SK-N-SH (cell line): ENCODE results near the gene CTSL. TPM values are rescaled to one million over a fixed set of nuclear protein-coding genes. Genes with fewer than 3 reads are reported as not detected.

Source experiments
- CTCF ChIA-PET: fragments of 300-600, 350-600 bp; formaldehyde crosslinking; extraction: SDS; loops from one replicate; lab custom pipeline; 2021; lab: Yijun Ruan, JAX
- POLR2A ChIA-PET: fragments of 350-600 bp; sonication (Branson Sonifier 250); formaldehyde crosslinking; extraction: SDS; loops from one replicate; lab custom pipeline; 2020; ENCODE audit warnings: antibody characterized with exemption, inconsistent platforms; lab: Yijun Ruan, JAX
- DNase-seq: peaks from one replicate; pipeline ENCODE4 v3.0.0; 2012
- H2AFZ ChIP-seq: fragments of 200-600 bp; sonication (generic); 2 replicates; pipeline ENCODE4 v1.8.1; 2016; ENCODE audit warnings: antibody characterized with exemption, mild to moderate bottlenecking, low read depth
- H3F3A ChIP-seq: fragments of 200-600 bp; sonication (generic); replicated peaks from 2 replicates; pipeline ENCODE3; 2016; ENCODE audit warnings: antibody characterized with exemption, mild to moderate bottlenecking; ENCODE audit not compliant: insufficient read depth
- H3K27ac ChIP-seq, 2 experiments: fragments of 200-500 bp in 1 of 2; fragments of 200-600 bp in 1 of 2; sonication (Bioruptor generic) in 1 of 2; sonication (generic), shearing (Covaris generic) in 1 of 2; 2 replicates each; pipeline versions ENCODE4 v1.5.1 to v1.6.1; 2014 to 2016; ENCODE audit warnings: low read depth in 2 of 2, inconsistent platforms in 1 of 2, low read length in 1 of 2, mild to moderate bottlenecking in 1 of 2, mixed read lengths in 1 of 2
- H3K27me3 ChIP-seq: fragments of 200-600 bp; sonication (generic), shearing (Covaris generic); 2 replicates; pipeline ENCODE4 v1.6.1; 2016; ENCODE audit warnings: mixed run types; ENCODE audit not compliant: insufficient read depth
- H3K36me3 ChIP-seq, 2 experiments: fragments of 200-500 bp in 1 of 2; fragments of 200-600 bp in 1 of 2; sonication (Bioruptor generic) in 1 of 2; sonication (generic) in 1 of 2; replicated peaks in 1 of 2; 2 replicates each; pipeline versions ENCODE3 to v1.5.1; 2014 to 2016; ENCODE audit warnings: low read length in 1 of 2, mild to moderate bottlenecking in 1 of 2; ENCODE audit not compliant: insufficient read depth in 2 of 2, control insufficient read depth in 1 of 2
- H3K4me1 ChIP-seq, 2 experiments: fragments of 200-500 bp in 1 of 2; fragments of 200-600 bp in 1 of 2; sonication (Bioruptor generic) in 1 of 2; sonication (generic), shearing (Covaris generic) in 1 of 2; 2 replicates each; pipeline versions ENCODE4 v1.5.1 to v1.6.1; 2014 to 2016; ENCODE audit warnings: low read depth in 1 of 2, low read length in 1 of 2, mixed run types in 1 of 2; ENCODE audit not compliant: insufficient read depth in 2 of 2, control insufficient read depth in 1 of 2
- H3K4me2 ChIP-seq: fragments of 200-600 bp; sonication (generic), shearing (Covaris generic); 2 replicates; pipeline ENCODE4 v1.6.1; 2017; ENCODE audit warnings: mixed run types
- H3K4me3 ChIP-seq, 2 experiments: fragments of 200-500 bp in 1 of 2; fragments of 200-600 bp in 1 of 2; sonication (Bioruptor generic) in 1 of 2; sonication (generic), shearing (Covaris generic) in 1 of 2; 2 replicates each; pipeline versions ENCODE4 v1.5.1 to v1.8.1; 2014 to 2016; ENCODE audit warnings: low read depth in 2 of 2, inconsistent platforms in 1 of 2, low read length in 1 of 2, mild to moderate bottlenecking in 1 of 2, mixed read lengths in 1 of 2, moderate library complexity in 1 of 2
- H3K79me2 ChIP-seq: fragments of 200-600 bp; sonication (generic); 2 replicates; pipeline ENCODE4 v1.8.1; 2017; ENCODE audit warnings: mild to moderate bottlenecking; ENCODE audit not compliant: insufficient read depth
- H3K9ac ChIP-seq: fragments of 200-600 bp; sonication (generic); 2 replicates; pipeline ENCODE4 v1.6.1; 2017; ENCODE audit warnings: mixed run types
- H3K9me2 ChIP-seq: fragments of 200-600 bp; sonication (generic); 2 replicates; pipeline ENCODE4 v1.6.1; 2017; ENCODE audit warnings: mixed run types
- H3K9me3 ChIP-seq: fragments of 200-600 bp; sonication (generic); 2 replicates; pipeline ENCODE4 v1.6.1; 2017; ENCODE audit warnings: mixed run types, mild to moderate bottlenecking, moderate library complexity
- H4K20me1 ChIP-seq: fragments of 200-600 bp; sonication (generic); 2 replicates; pipeline ENCODE4 v1.6.1; 2017; ENCODE audit warnings: mild to moderate bottlenecking, mixed run types; ENCODE audit not compliant: insufficient read depth
- CHD2 ChIP-seq: fragments of 150-350 bp; IDR thresholded peaks from 2 replicates; pipeline ENCODE4 v1.6.1; 2018; ENCODE audit warnings: low read length; ENCODE audit not compliant: partially characterized antibody
- FOSL2 ChIP-seq: IDR thresholded peaks from 2 replicates; pipeline ENCODE4 v1.4.0; 2012; ENCODE audit warnings: low read depth, mild to moderate bottlenecking, moderate library complexity, borderline replicate concordance
- GATA2 ChIP-seq: sonication (generic); formaldehyde crosslinking; IDR thresholded peaks from 2 replicates; pipeline ENCODE4 v1.5.0; 2020; ENCODE audit warnings: mild to moderate bottlenecking, missing genetic modification reagents
- MEF2A ChIP-seq: IDR thresholded peaks from 2 replicates; pipeline ENCODE4 v1.4.0; 2012; ENCODE audit warnings: low read depth, borderline replicate concordance
- NFIC ChIP-seq: IDR thresholded peaks from 2 replicates; pipeline ENCODE4 v1.4.0; 2012; ENCODE audit warnings: borderline replicate concordance
- POLR2AphosphoS5 ChIP-seq: IDR thresholded peaks from 2 replicates; pipeline ENCODE4 v1.6.1; 2012; ENCODE audit warnings: low read depth, low read length
- RAD21 ChIP-seq: IDR thresholded peaks from 2 replicates; pipeline ENCODE4 v1.6.1; 2012; ENCODE audit warnings: mild to moderate bottlenecking, low read length
- RCOR1 ChIP-seq: fragments of 150-350 bp; IDR thresholded peaks from 2 replicates; pipeline ENCODE4 v1.6.1; 2017; ENCODE audit warnings: antibody characterized with exemption, low read length
- RXRA ChIP-seq: IDR thresholded peaks from 2 replicates; pipeline ENCODE4 v1.4.0; 2012; ENCODE audit warnings: low read depth, mild to moderate bottlenecking, borderline replicate concordance
- SMC3 ChIP-seq: IDR thresholded peaks from 2 replicates; pipeline ENCODE4 v1.6.1; 2012; ENCODE audit warnings: low read depth, low read length, improper control_type of control experiment
- TAF1 ChIP-seq: IDR thresholded peaks from 2 replicates; pipeline ENCODE4 v1.6.1; 2012; ENCODE audit warnings: low read depth, mild to moderate bottlenecking, low read length, moderate library complexity, borderline replicate concordance
- TEAD4 ChIP-seq: IDR thresholded peaks from 2 replicates; pipeline ENCODE4 v1.4.0; 2012; ENCODE audit warnings: mild to moderate bottlenecking, borderline replicate concordance; ENCODE audit not compliant: insufficient read depth
- YY1 ChIP-seq: IDR thresholded peaks from 2 replicates; pipeline ENCODE4 v1.4.0; 2012; ENCODE audit warnings: low read depth, mild to moderate bottlenecking
- WGBS: methylation state at CpG from one replicate; pipeline ENCODE4 v1.1.6; 2017; ENCODE audit warnings: low lambda C conversion rate; 5-methylcytosine and 5-hydroxymethylcytosine counted together
- polyA plus RNA-seq, 3 experiments: library from polyadenylated mRNA; depleted of rRNA; stranded (reverse); fragments of >200 nt; gene quantifications; 2 replicates each; pipeline ENCODE4 v1.2.3, GENCODE V29; 2012
- TF ChIP-seq, protein P1 (sequence below): IDR thresholded peaks from 2 replicates; pipeline ENCODE4 v1.4.0; 2012; ENCODE audit warnings: low read depth
- TF ChIP-seq, protein P2 (sequence below): fragments of 150-350 bp; IDR thresholded peaks from 2 replicates; pipeline ENCODE4 v1.6.1; 2017; ENCODE audit warnings: antibody characterized with exemption, low read length, low read depth, borderline replicate concordance
- TF ChIP-seq, protein P3 (sequence below): IDR thresholded peaks from 2 replicates; pipeline ENCODE4 v1.4.0; 2012; ENCODE audit warnings: low read depth, borderline replicate concordance
- TF ChIP-seq, protein P4 (sequence below): fragments of 150-350 bp; IDR thresholded peaks from 2 replicates; pipeline ENCODE4 v1.6.1; 2016; ENCODE audit warnings: mild to moderate bottlenecking, low read depth, low read length

Gene CTSL
- polyA plus RNA-seq, 1 of the 3 experiments (the other 2 are of a cell fraction): 98.3 TPM

DNA sequence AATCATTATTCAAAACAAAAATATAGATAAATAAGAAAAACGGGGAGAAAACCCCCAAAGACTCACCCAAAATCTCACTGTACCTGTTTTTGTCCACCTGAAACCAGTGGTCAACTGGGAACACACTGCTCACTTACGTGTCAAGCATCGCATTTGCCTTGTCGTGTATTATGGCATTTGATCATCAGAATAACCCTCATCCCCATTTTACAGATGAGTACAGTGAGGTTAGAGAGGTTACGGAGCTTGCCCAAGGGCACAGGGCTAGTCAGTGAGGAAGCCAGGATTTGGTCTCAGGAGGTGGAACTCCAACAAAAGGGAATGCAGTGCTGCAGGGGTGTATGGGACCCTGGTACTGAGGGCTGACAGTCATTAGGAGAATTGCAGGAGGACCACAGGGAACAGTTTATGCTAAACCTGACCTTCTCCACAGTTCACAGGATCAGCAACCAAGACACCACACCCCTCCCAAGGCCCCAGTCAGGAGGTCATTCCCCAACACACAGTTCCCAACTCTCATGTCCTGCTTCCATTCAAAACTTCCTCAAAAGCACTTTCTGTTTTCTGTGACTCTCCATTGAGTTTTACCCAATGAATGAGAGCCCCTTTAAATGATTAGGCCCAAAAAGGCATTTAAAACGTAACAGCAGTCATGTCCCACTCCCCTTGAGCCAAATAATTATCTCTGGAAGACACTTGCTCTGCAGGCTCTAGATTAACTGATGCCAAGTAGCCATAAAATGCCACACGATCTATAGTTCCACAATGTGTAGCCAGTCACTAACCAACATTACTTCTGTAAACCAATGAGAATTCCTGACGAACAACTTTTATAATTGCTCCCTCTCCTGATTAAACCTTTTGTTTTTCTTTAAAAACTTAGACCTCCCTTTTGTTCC, 50.8 kb downstream of the CTSL start:
- H3K4me2 ChIP-seq: no peak overlapping the region
- no peaks in the 10 kb centered on the region for H3K79me2 ChIP-seq
- H3K9me3 ChIP-seq: no peaks in the 10 kb centered on the region
- DNase-seq: no peak
- H2AFZ ChIP-seq: no peak overlapping the region
- 45% methylated on average over 8 of the region's 8 CpGs for WGBS
- no peak overlapping the region for H3K27ac ChIP-seq
- no peaks in the 10 kb centered on the region for H3K36me3 ChIP-seq
- TF ChIP-seq, protein P1, sequence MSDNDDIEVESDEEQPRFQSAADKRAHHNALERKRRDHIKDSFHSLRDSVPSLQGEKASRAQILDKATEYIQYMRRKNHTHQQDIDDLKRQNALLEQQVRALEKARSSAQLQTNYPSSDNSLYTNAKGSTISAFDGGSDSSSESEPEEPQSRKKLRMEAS: no peak
- no peak for TF ChIP-seq RXRA
- no peak for TF ChIP-seq POLR2AphosphoS5
- no peak for TF ChIP-seq RAD21
- TF ChIP-seq, protein P2, sequence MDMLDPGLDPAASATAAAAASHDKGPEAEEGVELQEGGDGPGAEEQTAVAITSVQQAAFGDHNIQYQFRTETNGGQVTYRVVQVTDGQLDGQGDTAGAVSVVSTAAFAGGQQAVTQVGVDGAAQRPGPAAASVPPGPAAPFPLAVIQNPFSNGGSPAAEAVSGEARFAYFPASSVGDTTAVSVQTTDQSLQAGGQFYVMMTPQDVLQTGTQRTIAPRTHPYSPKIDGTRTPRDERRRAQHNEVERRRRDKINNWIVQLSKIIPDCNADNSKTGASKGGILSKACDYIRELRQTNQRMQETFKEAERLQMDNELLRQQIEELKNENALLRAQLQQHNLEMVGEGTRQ: no peak
- no peak for TF ChIP-seq CHD2
- no peak for TF ChIP-seq FOSL2
- no peak for TF ChIP-seq SMC3
- TF ChIP-seq, protein P3, sequence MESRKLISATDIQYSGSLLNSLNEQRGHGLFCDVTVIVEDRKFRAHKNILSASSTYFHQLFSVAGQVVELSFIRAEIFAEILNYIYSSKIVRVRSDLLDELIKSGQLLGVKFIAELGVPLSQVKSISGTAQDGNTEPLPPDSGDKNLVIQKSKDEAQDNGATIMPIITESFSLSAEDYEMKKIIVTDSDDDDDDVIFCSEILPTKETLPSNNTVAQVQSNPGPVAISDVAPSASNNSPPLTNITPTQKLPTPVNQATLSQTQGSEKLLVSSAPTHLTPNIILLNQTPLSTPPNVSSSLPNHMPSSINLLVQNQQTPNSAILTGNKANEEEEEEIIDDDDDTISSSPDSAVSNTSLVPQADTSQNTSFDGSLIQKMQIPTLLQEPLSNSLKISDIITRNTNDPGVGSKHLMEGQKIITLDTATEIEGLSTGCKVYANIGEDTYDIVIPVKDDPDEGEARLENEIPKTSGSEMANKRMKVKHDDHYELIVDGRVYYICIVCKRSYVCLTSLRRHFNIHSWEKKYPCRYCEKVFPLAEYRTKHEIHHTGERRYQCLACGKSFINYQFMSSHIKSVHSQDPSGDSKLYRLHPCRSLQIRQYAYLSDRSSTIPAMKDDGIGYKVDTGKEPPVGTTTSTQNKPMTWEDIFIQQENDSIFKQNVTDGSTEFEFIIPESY: no peak
- TF ChIP-seq MEF2A: no peak
- TF ChIP-seq YY1: no peak
- no peak for TF ChIP-seq GATA2
- TF ChIP-seq, protein P4, sequence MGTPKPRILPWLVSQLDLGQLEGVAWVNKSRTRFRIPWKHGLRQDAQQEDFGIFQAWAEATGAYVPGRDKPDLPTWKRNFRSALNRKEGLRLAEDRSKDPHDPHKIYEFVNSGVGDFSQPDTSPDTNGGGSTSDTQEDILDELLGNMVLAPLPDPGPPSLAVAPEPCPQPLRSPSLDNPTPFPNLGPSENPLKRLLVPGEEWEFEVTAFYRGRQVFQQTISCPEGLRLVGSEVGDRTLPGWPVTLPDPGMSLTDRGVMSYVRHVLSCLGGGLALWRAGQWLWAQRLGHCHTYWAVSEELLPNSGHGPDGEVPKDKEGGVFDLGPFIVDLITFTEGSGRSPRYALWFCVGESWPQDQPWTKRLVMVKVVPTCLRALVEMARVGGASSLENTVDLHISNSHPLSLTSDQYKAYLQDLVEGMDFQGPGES: no peak
- TF ChIP-seq TAF1: no peak
- TF ChIP-seq TEAD4: no peak
- no peak for TF ChIP-seq RCOR1
- no peak for TF ChIP-seq NFIC
- H3K4me3 ChIP-seq: no peak overlapping the region
- ChIA-PET CTCF (no interaction called here), POLR2A (no interaction called here)
- no peak overlapping the region for H3K9ac ChIP-seq
- H3K4me1 ChIP-seq: no peaks in the 10 kb centered on the region
- no peaks in the 10 kb centered on the region for H4K20me1 ChIP-seq
- H3K27me3 ChIP-seq: no peaks in the 10 kb centered on the region
- H3F3A ChIP-seq: no peaks in the 10 kb centered on the region
- H3K9me2 ChIP-seq: no peaks in the 10 kb centered on the region
